Measurements from ENCODE around the gene TIE1.

DNA sequence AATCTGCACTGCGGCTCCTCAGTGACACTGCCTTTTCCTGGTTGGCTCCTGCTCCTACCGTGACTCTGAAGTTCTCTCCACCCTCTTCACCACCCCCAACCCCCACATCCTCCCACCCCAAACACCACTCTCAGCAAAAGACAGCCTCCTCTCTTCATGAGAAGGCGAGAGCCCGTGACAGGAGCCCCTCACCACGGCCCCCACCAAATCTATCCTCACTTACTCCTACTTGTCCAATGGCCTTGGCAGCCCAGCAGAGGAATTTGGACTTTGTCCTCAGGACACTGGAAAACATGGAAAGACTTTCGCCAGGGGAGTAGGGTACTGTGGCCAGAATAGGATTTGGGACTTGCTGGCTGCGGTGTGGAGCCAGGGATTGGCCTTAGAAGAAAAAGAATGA, 24.1 kb upstream of the TIE1 start:
- TF ChIP-seq, protein P1, sequence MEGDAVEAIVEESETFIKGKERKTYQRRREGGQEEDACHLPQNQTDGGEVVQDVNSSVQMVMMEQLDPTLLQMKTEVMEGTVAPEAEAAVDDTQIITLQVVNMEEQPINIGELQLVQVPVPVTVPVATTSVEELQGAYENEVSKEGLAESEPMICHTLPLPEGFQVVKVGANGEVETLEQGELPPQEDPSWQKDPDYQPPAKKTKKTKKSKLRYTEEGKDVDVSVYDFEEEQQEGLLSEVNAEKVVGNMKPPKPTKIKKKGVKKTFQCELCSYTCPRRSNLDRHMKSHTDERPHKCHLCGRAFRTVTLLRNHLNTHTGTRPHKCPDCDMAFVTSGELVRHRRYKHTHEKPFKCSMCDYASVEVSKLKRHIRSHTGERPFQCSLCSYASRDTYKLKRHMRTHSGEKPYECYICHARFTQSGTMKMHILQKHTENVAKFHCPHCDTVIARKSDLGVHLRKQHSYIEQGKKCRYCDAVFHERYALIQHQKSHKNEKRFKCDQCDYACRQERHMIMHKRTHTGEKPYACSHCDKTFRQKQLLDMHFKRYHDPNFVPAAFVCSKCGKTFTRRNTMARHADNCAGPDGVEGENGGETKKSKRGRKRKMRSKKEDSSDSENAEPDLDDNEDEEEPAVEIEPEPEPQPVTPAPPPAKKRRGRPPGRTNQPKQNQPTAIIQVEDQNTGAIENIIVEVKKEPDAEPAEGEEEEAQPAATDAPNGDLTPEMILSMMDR (IDR thresholded peaks at IDR 0.05), result no peak
- TF ChIP-seq POLR2A (IDR thresholded peaks at IDR 0.05) (no peak), EP300 (IDR thresholded peaks at IDR 0.05) (no peak)

All from gastroesophageal sphincter (tissue), 3 donors.